Upper lobe of left lung (tissue), 6 donors: ENCODE measurements around the gene PFDN1. TPM values are rescaled to one million over a fixed set of nuclear protein-coding genes. Genes with fewer than 3 reads are reported as not detected.

Experiments
- ATAC-seq, 2 donors: fragments of 200-7000 bp; cut with Tn5 transposase; one replicate each; pipeline ENCODE4 v1.9.1; 2022; ENCODE audit warnings: mild to moderate bottlenecking in 2 of 2, moderate library complexity in 2 of 2; ENCODE audit not compliant: low FRiP score in 2 of 2
- DNase-seq, 2 donors: peaks; one replicate each; pipeline ENCODE4 v3.0.0-alpha.2; 2019 to 2020
- H3K27ac ChIP-seq, 4 donors: fragments of 200-600 bp; sonication (generic); one replicate each; pipeline ENCODE4 v1.5.1; 2016 to 2019
- H3K27me3 ChIP-seq, 4 donors: fragments of 200-600 bp; sonication (generic); one replicate each; pipeline ENCODE4 v1.5.1; 2017 to 2019
- H3K36me3 ChIP-seq, 4 donors: fragments of 200-600 bp; sonication (generic); one replicate each; pipeline ENCODE4 v1.5.1; 2016 to 2019
- H3K4me1 ChIP-seq, 4 donors: fragments of 200-600 bp; sonication (generic); one replicate each; pipeline ENCODE4 v1.5.1; 2018 to 2019
- H3K4me3 ChIP-seq, 4 donors: fragments of 200-600 bp; sonication (generic); one replicate each; pipeline ENCODE4 v1.5.1; 2017 to 2019; ENCODE audit warnings: mild to moderate bottlenecking in 2 of 4, moderate library complexity in 1 of 4
- H3K9me3 ChIP-seq, 4 donors: fragments of 200-600 bp; sonication (generic); one replicate each; pipeline ENCODE4 v1.5.1; 2018 to 2019
- CTCF ChIP-seq, 6 experiments: fragments of 450-650 bp in 4 of 6; fragments of 200-600 bp in 2 of 6; sonication (generic) in 2 of 6; IDR thresholded peaks; one replicate each; pipeline ENCODE4 v1.5.1; 2016 to 2019; ENCODE audit warnings: antibody characterized with exemption in 6 of 6
- EP300 ChIP-seq, 4 donors: sonication (generic); formaldehyde crosslinking; IDR thresholded peaks; one replicate each; pipeline ENCODE4 v1.5.1; 2017; ENCODE audit warnings: antibody characterized with exemption in 4 of 4, control low read depth in 2 of 4
- POLR2A ChIP-seq, 4 donors: fragments of 450-650 bp; IDR thresholded peaks; one replicate each; pipeline ENCODE4 v1.5.1; 2016 to 2017; ENCODE audit warnings: antibody characterized with exemption in 4 of 4, mild to moderate bottlenecking in 2 of 4
- POLR2AphosphoS5 ChIP-seq, 2 donors: sonication (generic); formaldehyde crosslinking; IDR thresholded peaks; one replicate each; pipeline ENCODE4 v1.5.1; 2017; ENCODE audit warnings: antibody characterized with exemption in 2 of 2
- WGBS, 2 donors: methylation state at CpG; one replicate each; pipeline ENCODE4 v1.1.5; 2017 to 2018; 5-methylcytosine and 5-hydroxymethylcytosine counted together
- total RNA-seq, 6 donors: library from RNA; depleted of rRNA in 4 of 6; stranded (reverse); fragments of >200 nt in 4 of 6; gene quantifications; one replicate each; pipeline versions ENCODE4 v1.1.0 to v1.2.1, GENCODE V29; 2016 to 2021
- donor health status: DM: no; HTN: no; CAD: no; lungs with moderate emphysema.
- donor health status: DM: no; HTN: yes; CAD: no; lungs with severe emphysema.

Gene PFDN1
- total RNA-seq, 6 donors from 2014 or later = 44.7 to 128 (median 87.7) TPM

GRCh38 chr5:140273401-140273877 lies 29.5 kb downstream of the PFDN1 start:
- peak overlapping the region; percentile 5 to 73 (median 41) for H3K27ac ChIP-seq
- WGBS, 2 donors = 26 to 47% methylated on average over 6 of the region's 6 CpGs

GRCh38 chr5:140270008-140270407 lies 32.9 kb downstream of the PFDN1 start:
- Histone ChIP-seq H3K4me1 (peaks cover 7 to 26% (median 20%) of the 10 kb centered on the region in 4 donors), H3K27ac (no peak overlapping the region), H3K4me3 (no peak overlapping the region), H3K36me3 (no peaks in the 10 kb centered on the region), H3K9me3 (no peaks in the 10 kb centered on the region), H3K27me3 (no peaks in the 10 kb centered on the region)
- DNase-seq (no peak), ATAC-seq (no peak)
- TF ChIP-seq CTCF (IDR thresholded peaks at IDR 0.05) (no peak), POLR2A (IDR thresholded peaks at IDR 0.05) (no peak), POLR2AphosphoS5 (IDR thresholded peaks at IDR 0.05) (no peak), EP300 (IDR thresholded peaks at IDR 0.05) (no peak)

More at GRCh38 chr5:140273401-140273877, 29.5 kb downstream of the PFDN1 start:
- Histone ChIP-seq H3K36me3 (peaks cover 0 to 6% (median 0%) of the 10 kb centered on the region in 4 donors), H3K27me3 (no peaks in the 10 kb centered on the region), H3K9me3 (no peaks in the 10 kb centered on the region), H3K4me3 (no peak overlapping the region), H3K4me1 (peaks cover 0 to 18% (median 15%) of the 10 kb centered on the region in 4 donors)
- peak in 1 of 2 donors; percentile 79 for DNase-seq
- ATAC-seq = peak; percentile 84 to 88
- TF ChIP-seq EP300 (IDR thresholded peaks at IDR 0.05) (peak in 2 of 4 donors; percentile 41 to 47), POLR2AphosphoS5 (IDR thresholded peaks at IDR 0.05) (peak; percentile 34 to 64), POLR2A (IDR thresholded peaks at IDR 0.05) (no peak), CTCF (IDR thresholded peaks at IDR 0.05) (peak in 1 of 6 experiments; percentile 6)

GRCh38 chr5:140267559-140268018 lies 35.3 kb downstream of the PFDN1 start:
- H3K36me3 ChIP-seq = no peaks in the 10 kb centered on the region
- H3K4me3 ChIP-seq = no peak overlapping the region
- no peaks in the 10 kb centered on the region for H3K27me3 ChIP-seq
- peak overlapping the region in 2 of 4 donors; percentile 21 to 65 for H3K27ac ChIP-seq
- no peaks in the 10 kb centered on the region for H3K9me3 ChIP-seq
- no peak for ATAC-seq
- no peak for DNase-seq
- peaks cover 4 to 12% (median 7%) of the 10 kb centered on the region in 4 donors for H3K4me1 ChIP-seq
- TF ChIP-seq POLR2AphosphoS5 (IDR thresholded peaks at IDR 0.05) (no peak), EP300 (IDR thresholded peaks at IDR 0.05) (no peak), CTCF (IDR thresholded peaks at IDR 0.05) (no peak), POLR2A (IDR thresholded peaks at IDR 0.05) (no peak)
- WGBS, 2 donors = 57 to 61% methylated on average over 9 of the region's 9 CpGs

- 76 to 83% methylated on average over 3 of the region's 3 CpGs for WGBS, 2 donors
- H3K4me1 ChIP-seq = peaks cover 4 to 14% (median 9%) of the 10 kb centered on the region in 4 donors
- DNase-seq (no peak), ATAC-seq (no peak)
- H3K9me3 ChIP-seq = no peaks in the 10 kb centered on the region
- H3K36me3 ChIP-seq = no peaks in the 10 kb centered on the region
- no peaks in the 10 kb centered on the region for H3K27me3 ChIP-seq
- peak overlapping the region in 2 of 4 donors; percentile 21 to 65 for H3K27ac ChIP-seq
- H3K4me3 ChIP-seq = no peak overlapping the region
- TF ChIP-seq EP300 (IDR thresholded peaks at IDR 0.05) (no peak), CTCF (IDR thresholded peaks at IDR 0.05) (no peak), POLR2A (IDR thresholded peaks at IDR 0.05) (no peak), POLR2AphosphoS5 (IDR thresholded peaks at IDR 0.05) (no peak)
Measured at GRCh38 chr5:140267201-140267540, 35.7 kb downstream of the PFDN1 start.
